Esophagus squamous epithelium (tissue), 4 donors: ENCODE results near the gene SEPTIN5.

Source experiments
- POLR2A ChIP-seq, 4 donors: fragments of 450-650 bp; IDR thresholded peaks; one replicate each; pipeline ENCODE4 v1.6.1; 2017; ENCODE audit warnings: antibody characterized with exemption in 4 of 4, mild to moderate bottlenecking in 4 of 4, moderate library complexity in 3 of 4
- TF ChIP-seq, protein P1 (sequence below), 6 experiments: fragments of 450-650 bp in 4 of 6; fragments of 200-600 bp in 2 of 6; sonication (generic) in 2 of 6; IDR thresholded peaks; one replicate each; pipeline ENCODE4 v1.5.1; 2016 to 2019; ENCODE audit warnings: antibody characterized with exemption in 6 of 6, mild to moderate bottlenecking in 4 of 6, moderate library complexity in 4 of 6

DNA sequence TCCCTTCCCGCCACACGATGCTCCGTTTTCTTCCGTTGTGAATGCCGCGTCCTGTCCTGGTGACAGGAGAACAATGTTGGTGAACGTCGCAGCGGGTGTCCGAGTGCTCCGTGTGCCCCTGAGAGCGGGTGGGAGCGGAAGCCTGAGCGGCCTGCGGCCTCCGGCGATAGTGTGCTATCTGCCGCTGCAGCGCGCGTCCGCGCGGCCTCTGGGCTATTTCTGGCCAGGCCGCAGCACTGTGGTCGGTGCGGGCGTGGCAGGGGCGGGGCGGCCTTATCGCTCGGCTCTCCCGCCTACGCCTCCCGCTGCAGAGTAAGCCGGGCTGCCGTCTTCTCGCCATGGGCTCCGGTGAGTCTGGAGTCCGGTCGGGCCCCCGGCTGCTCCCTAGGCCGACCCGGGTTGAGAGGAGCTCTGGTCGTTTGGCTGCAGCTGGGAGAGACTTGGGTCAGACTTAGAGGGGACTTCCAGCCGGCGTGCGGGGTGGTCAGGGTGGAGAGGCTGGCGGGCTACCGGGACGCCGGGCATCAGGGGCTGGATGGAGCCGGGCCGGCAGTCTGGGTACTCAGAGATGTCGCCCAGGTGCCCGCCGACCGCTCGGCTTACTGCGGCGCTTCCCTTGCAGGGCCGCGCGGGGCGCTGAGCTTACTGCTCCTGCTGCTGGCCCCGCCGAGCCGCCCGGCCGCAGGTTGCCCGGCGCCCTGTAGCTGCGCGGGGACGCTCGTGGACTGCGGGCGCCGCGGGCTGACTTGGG lies 9.1 kb downstream of the SEPTIN5 start, which contains the start of gene GP1BB:
- TF ChIP-seq, protein P1, sequence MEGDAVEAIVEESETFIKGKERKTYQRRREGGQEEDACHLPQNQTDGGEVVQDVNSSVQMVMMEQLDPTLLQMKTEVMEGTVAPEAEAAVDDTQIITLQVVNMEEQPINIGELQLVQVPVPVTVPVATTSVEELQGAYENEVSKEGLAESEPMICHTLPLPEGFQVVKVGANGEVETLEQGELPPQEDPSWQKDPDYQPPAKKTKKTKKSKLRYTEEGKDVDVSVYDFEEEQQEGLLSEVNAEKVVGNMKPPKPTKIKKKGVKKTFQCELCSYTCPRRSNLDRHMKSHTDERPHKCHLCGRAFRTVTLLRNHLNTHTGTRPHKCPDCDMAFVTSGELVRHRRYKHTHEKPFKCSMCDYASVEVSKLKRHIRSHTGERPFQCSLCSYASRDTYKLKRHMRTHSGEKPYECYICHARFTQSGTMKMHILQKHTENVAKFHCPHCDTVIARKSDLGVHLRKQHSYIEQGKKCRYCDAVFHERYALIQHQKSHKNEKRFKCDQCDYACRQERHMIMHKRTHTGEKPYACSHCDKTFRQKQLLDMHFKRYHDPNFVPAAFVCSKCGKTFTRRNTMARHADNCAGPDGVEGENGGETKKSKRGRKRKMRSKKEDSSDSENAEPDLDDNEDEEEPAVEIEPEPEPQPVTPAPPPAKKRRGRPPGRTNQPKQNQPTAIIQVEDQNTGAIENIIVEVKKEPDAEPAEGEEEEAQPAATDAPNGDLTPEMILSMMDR (IDR thresholded peaks at IDR 0.05), result no peak
- TF ChIP-seq POLR2A (IDR thresholded peaks at IDR 0.05), result no peak
